Endodermal cell (in vitro differentiated cells): Measurements from ENCODE around the gene NLRP3. TPM values are rescaled to one million over a fixed set of nuclear protein-coding genes. Genes with fewer than 3 reads are reported as not detected.
"Not testable (repeated sequence)": the region's sequence is repeated elsewhere in the genome, so short reads cannot be mapped to it uniquely, and the experiment has no call there.

Source experiments
- DNase-seq: peaks from one replicate; pipeline ENCODE4 v3.0.0-alpha.2; 2017
- H3K27ac ChIP-seq: 2 replicates; pipeline ENCODE4 v1.5.1; 2013; ENCODE audit warnings: mild to moderate bottlenecking, low read depth, low read length, moderate library complexity
- H3K27me3 ChIP-seq: 2 replicates; pipeline ENCODE4 v1.6.1; 2013; ENCODE audit warnings: mild to moderate bottlenecking, low read length, moderate library complexity; ENCODE audit not compliant: insufficient read depth, control insufficient read depth, poor library complexity, severe bottlenecking
- H3K36me3 ChIP-seq: 2 replicates; pipeline ENCODE4 v1.7.0; 2013; ENCODE audit warnings: mild to moderate bottlenecking, low read length, moderate library complexity; ENCODE audit not compliant: control insufficient read depth, insufficient read depth
- H3K4me1 ChIP-seq: one replicate; pipeline ENCODE4 v1.7.0; 2013; ENCODE audit warnings: low read length; ENCODE audit not compliant: control insufficient read depth, insufficient read depth
- H3K4me3 ChIP-seq: 2 replicates; pipeline ENCODE4 v1.5.1; 2013; ENCODE audit warnings: mild to moderate bottlenecking, low read length, moderate library complexity
- H3K9ac ChIP-seq: 2 replicates; pipeline ENCODE4 v1.6.1; 2013; ENCODE audit warnings: mild to moderate bottlenecking, low read length, moderate library complexity; ENCODE audit not compliant: poor library complexity, severe bottlenecking; ENCODE audit errors: extremely low read depth
- H3K9me3 ChIP-seq: 2 replicates; pipeline ENCODE4 v1.6.1; 2013; ENCODE audit warnings: mild to moderate bottlenecking, low read length, moderate library complexity; ENCODE audit not compliant: control insufficient read depth
- H3K27ac Mint-ChIP-seq: 2 replicates; pipeline ENCODE4 v1.8.0; 2020; ENCODE audit warnings: mixed read lengths
- H3K27me3 Mint-ChIP-seq: 2 replicates; pipeline ENCODE4 v1.8.0; 2021; ENCODE audit warnings: mild to moderate bottlenecking, mixed read lengths; ENCODE audit not compliant: insufficient read depth
- H3K36me3 Mint-ChIP-seq: 2 replicates; pipeline ENCODE4 v1.8.0; 2020; ENCODE audit warnings: low read depth, mixed read lengths
- H3K4me1 Mint-ChIP-seq: 2 replicates; pipeline ENCODE4 v1.8.0; 2020; ENCODE audit warnings: mixed read lengths
- H3K4me3 Mint-ChIP-seq: 2 replicates; pipeline ENCODE4 v1.8.0; 2020; ENCODE audit warnings: mild to moderate bottlenecking, moderate library complexity, mixed read lengths
- H3K9me3 Mint-ChIP-seq: 2 replicates; pipeline ENCODE4 v1.8.0; 2020; ENCODE audit warnings: mild to moderate bottlenecking, mixed read lengths
- WGBS, 2 experiments: methylation state at CpG; one replicate each; pipeline versions ENCODE4 v1.1.5 to v1.1.7; 2013; ENCODE audit warnings: missing lambda C conversion rate in 2 of 2, mixed read lengths in 1 of 2; ENCODE audit not compliant: insufficient coverage in 1 of 2, insufficient read length in 1 of 2; 5-methylcytosine and 5-hydroxymethylcytosine counted together
- total RNA-seq, 2 donors: library from RNA; stranded (reverse); fragmentation: NEBNext Ultra II Directional in 1 of 2; extraction: Animal tissue kit (Norgen Biotek cat#: 25700) in 1 of 2; gene quantifications; 2 replicates in 1 of 2; 3 replicates in 1 of 2; pipeline ENCODE4 v1.2.1, GENCODE V29; 2021
- TF ChIP-seq, protein P1 (sequence below): fragments of 200-600 bp; sonication (generic); conservative IDR thresholded peaks from 2 replicates; pipeline ENCODE4 v1.5.0; 2021; ENCODE audit warnings: antibody characterized with exemption, mild to moderate bottlenecking

Gene NLRP3
- total RNA-seq, 2 donors from 2014 or later, result 0.09 TPM; not detected in 1

DNA sequence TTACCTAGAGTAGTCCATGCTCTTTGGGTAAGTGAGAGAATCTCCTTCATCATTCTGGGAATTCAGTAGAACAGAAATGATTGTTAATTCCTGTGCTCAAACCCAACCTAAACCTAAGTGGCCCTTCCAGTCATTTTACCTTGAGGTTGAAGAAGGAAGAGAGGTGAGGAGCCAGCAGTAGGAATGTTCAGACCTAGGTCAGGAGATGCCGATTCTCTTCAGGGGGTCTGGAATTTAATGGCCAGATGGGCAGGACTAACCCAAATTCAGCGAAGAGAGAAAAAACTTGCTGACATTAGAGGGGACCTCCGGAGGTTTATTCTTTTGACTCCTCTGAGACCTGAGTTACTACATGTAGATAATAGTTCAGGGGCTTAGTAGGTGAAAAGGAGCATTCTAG, 58.4 kb downstream of the NLRP3 start:
- peaks cover 11% of the 10 kb centered on the region for H3K4me1 Mint-ChIP-seq
- H3K36me3 ChIP-seq, result no peaks in the 10 kb centered on the region
- no peak overlapping the region for H3K4me3 Mint-ChIP-seq
- WGBS, 2 experiments, result 79 to 88% methylated on average over 3 of the region's 3 CpGs
- H3K4me1 ChIP-seq, result no peaks in the 10 kb centered on the region
- peaks cover 2% of the 10 kb centered on the region for H3K27me3 Mint-ChIP-seq
- no peaks in the 10 kb centered on the region for H3K27me3 ChIP-seq
- peaks cover 17% of the 10 kb centered on the region for H3K9me3 Mint-ChIP-seq
- H3K36me3 Mint-ChIP-seq, result no peaks in the 10 kb centered on the region
- no peak for DNase-seq
- TF ChIP-seq, protein P1, sequence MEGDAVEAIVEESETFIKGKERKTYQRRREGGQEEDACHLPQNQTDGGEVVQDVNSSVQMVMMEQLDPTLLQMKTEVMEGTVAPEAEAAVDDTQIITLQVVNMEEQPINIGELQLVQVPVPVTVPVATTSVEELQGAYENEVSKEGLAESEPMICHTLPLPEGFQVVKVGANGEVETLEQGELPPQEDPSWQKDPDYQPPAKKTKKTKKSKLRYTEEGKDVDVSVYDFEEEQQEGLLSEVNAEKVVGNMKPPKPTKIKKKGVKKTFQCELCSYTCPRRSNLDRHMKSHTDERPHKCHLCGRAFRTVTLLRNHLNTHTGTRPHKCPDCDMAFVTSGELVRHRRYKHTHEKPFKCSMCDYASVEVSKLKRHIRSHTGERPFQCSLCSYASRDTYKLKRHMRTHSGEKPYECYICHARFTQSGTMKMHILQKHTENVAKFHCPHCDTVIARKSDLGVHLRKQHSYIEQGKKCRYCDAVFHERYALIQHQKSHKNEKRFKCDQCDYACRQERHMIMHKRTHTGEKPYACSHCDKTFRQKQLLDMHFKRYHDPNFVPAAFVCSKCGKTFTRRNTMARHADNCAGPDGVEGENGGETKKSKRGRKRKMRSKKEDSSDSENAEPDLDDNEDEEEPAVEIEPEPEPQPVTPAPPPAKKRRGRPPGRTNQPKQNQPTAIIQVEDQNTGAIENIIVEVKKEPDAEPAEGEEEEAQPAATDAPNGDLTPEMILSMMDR, result no peak
- H3K9ac ChIP-seq, result no peak overlapping the region
- H3K4me3 ChIP-seq, result no peak overlapping the region
- peaks cover 9% of the 10 kb centered on the region for H3K9me3 ChIP-seq
- H3K27ac ChIP-seq, result no peak overlapping the region
- no peak overlapping the region for H3K27ac Mint-ChIP-seq

DNA sequence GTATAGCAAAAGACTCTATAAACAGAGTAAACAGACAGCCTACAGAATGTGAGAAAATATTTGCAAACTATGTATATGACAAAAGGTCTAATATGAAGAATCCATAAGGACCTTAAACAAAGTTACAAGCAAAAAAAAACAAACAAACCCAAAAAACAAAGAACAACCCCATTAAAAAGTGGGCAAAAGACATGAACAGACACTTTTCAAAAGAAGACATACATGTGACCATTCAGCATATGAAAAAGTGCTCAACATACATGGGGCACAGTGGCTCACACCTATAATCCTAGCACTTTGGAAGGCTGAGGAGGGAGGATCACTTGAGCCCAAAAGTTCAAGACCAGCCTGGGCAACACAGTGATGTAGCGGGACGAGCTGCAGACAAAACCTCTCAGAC, 59.8 kb downstream of the NLRP3 start:
- TF ChIP-seq, protein P1, result no peak

DNA sequence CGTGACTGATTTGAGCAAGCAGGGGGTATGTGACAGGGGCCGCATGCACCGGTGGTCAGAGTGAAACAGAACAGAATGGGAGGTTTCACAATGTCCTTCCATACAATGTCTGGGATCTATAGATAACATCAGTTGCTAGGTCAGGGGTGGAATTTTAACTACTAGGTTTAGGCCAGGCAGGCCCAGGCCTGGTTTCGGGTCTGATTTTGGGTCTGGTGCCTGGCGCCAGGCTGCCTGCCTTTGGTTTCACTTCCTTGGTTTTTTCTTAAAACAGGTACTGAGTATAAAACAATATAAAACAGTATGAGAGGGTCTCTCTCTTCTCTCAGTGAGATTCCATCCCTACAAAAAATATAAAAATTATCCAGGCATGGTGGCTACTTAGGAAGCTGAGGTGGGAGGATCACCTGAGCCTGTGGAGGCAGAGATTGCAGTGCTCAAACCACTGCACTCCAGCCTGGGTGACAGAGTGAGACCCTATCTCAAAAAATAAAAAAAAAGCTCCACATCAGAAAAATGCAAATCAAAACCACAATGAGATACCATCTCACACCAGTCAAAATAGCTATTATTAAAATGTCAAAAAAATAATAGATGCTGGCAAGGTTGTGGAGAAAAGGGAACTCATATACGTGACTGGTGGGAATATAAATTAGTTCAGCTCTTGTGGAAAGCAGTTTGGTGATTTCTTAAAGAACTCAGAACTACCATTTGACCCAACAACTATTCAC, 60.5 kb downstream of the NLRP3 start:
- Mint-ChIP-seq H3K9me3 (peaks cover 17% of the 10 kb centered on the region), H3K4me1 (peaks cover 11% of the 10 kb centered on the region)
- not testable (repeated sequence) for H3K4me3 ChIP-seq, H3K27ac Mint-ChIP-seq, H3K9ac ChIP-seq, H3K27ac ChIP-seq, DNase-seq, H3K4me3 Mint-ChIP-seq, H3K36me3 ChIP-seq, H3K4me1 ChIP-seq, H3K9me3 ChIP-seq, H3K36me3 Mint-ChIP-seq, H3K27me3 Mint-ChIP-seq, H3K27me3 ChIP-seq
- WGBS, 2 experiments, result 94 to 100% methylated on average over 3 to 6 of the region's 6 CpGs

More for the DNA sequence above, 59.8 kb downstream of the NLRP3 start:
- no peak overlapping the region for H3K27ac Mint-ChIP-seq
- peaks cover 9% of the 10 kb centered on the region for H3K9me3 ChIP-seq
- no peak overlapping the region for H3K4me3 Mint-ChIP-seq
- no peaks in the 10 kb centered on the region for H3K27me3 ChIP-seq
- H3K27me3 Mint-ChIP-seq, result no peaks in the 10 kb centered on the region
- H3K36me3 ChIP-seq, result no peaks in the 10 kb centered on the region
- no peak overlapping the region for H3K4me3 ChIP-seq
- H3K4me1 Mint-ChIP-seq, result peaks cover 11% of the 10 kb centered on the region
- no peak overlapping the region for H3K27ac ChIP-seq
- 93 to 100% methylated on average over 2 of the region's 2 CpGs for WGBS, 2 experiments
- no peaks in the 10 kb centered on the region for H3K36me3 Mint-ChIP-seq
- H3K9me3 Mint-ChIP-seq, result peaks cover 17% of the 10 kb centered on the region
- no peaks in the 10 kb centered on the region for H3K4me1 ChIP-seq
- no peak overlapping the region for H3K9ac ChIP-seq
- DNase-seq, result no peak
